HG02588 (cell line): ENCODE results near the gene ZSWIM8.
"Not testable (repeated sequence)": the region's sequence is repeated elsewhere in the genome, so short reads cannot be mapped to it uniquely, and the experiment has no call there.

Source experiments
- ATAC-seq: cut with Tn5 transposase; IDR thresholded peaks from one replicate; pipeline ENCODE4 v1.9.1; 2021; ENCODE audit warnings: mild to moderate bottlenecking, moderate library complexity; ENCODE audit not compliant: unreplicated experiment

Gene ZSWIM8, protein sequence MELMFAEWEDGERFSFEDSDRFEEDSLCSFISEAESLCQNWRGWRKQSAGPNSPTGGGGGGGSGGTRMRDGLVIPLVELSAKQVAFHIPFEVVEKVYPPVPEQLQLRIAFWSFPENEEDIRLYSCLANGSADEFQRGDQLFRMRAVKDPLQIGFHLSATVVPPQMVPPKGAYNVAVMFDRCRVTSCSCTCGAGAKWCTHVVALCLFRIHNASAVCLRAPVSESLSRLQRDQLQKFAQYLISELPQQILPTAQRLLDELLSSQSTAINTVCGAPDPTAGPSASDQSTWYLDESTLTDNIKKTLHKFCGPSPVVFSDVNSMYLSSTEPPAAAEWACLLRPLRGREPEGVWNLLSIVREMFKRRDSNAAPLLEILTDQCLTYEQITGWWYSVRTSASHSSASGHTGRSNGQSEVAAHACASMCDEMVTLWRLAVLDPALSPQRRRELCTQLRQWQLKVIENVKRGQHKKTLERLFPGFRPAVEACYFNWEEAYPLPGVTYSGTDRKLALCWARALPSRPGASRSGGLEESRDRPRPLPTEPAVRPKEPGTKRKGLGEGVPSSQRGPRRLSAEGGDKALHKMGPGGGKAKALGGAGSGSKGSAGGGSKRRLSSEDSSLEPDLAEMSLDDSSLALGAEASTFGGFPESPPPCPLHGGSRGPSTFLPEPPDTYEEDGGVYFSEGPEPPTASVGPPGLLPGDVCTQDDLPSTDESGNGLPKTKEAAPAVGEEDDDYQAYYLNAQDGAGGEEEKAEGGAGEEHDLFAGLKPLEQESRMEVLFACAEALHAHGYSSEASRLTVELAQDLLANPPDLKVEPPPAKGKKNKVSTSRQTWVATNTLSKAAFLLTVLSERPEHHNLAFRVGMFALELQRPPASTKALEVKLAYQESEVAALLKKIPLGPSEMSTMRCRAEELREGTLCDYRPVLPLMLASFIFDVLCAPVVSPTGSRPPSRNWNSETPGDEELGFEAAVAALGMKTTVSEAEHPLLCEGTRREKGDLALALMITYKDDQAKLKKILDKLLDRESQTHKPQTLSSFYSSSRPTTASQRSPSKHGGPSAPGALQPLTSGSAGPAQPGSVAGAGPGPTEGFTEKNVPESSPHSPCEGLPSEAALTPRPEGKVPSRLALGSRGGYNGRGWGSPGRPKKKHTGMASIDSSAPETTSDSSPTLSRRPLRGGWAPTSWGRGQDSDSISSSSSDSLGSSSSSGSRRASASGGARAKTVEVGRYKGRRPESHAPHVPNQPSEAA (N-terminal part only)

GRCh38 chr10:73785211-73785720, at the start of gene ZSWIM8:
Gene ZSWIM8 (plus strand): TSS chr10:73785606. CDS start chr10:73785879, 273 bp downstream.
- peak; percentile 72 for ATAC-seq

- not testable (repeated sequence) for ATAC-seq
Observed at GRCh38 chr10:73740501-73741254, 44.7 kb upstream of the ZSWIM8 start.

DNA sequence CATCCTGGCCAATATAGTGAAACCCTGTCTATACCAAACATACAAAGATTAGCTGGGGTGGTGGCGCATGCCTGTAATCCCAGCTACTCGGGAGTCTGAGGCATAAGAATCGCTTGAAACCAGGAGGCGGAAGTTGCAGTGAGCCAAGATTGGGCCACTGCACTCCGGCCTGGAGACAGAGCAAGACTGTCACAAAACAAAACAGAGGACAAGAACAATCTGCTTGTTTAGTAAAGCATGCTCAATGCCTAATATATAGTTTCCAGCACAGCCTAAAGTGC, 43.0 kb upstream of the ZSWIM8 start:
- ATAC-seq: no peak

- ATAC-seq: no peak
Observed at GRCh38 chr10:73743327-73743904, 42.0 kb upstream of the ZSWIM8 start.

- peak; percentile 86 for ATAC-seq
Observed at GRCh38 chr10:73743905-73744663, 41.3 kb upstream of the ZSWIM8 start, which contains the start of gene SEC24C. Gene SEC24C (plus strand): TSS chr10:73744372. CDS start chr10:73746833, 2,461 bp downstream.

DNA sequence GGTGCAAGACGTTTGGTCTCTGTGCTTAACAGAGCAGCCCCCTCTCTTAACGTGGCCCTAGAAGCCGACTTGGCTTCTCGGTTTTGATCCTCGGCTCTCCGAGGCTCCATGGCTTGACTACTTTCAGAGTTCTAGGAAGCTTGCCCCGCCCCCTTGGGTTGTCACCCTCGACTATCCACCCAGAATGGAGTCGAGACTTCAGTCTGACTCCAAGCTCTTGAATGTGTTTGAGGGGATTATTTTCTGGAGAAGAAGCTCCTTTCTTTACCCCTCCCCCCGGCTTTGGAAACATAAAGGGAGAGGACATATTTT, 40.8 kb upstream of the ZSWIM8 start:
- ATAC-seq: peak; percentile 32

- no peak for ATAC-seq
Observed at GRCh38 chr10:73746721-73747120, 38.7 kb upstream of the ZSWIM8 start.

- ATAC-seq: no peak
Observed at GRCh38 chr10:73750819-73751218, 34.6 kb upstream of the ZSWIM8 start.

- ATAC-seq: no peak
Observed at GRCh38 chr10:73756183-73756582, 29.2 kb upstream of the ZSWIM8 start.

DNA sequence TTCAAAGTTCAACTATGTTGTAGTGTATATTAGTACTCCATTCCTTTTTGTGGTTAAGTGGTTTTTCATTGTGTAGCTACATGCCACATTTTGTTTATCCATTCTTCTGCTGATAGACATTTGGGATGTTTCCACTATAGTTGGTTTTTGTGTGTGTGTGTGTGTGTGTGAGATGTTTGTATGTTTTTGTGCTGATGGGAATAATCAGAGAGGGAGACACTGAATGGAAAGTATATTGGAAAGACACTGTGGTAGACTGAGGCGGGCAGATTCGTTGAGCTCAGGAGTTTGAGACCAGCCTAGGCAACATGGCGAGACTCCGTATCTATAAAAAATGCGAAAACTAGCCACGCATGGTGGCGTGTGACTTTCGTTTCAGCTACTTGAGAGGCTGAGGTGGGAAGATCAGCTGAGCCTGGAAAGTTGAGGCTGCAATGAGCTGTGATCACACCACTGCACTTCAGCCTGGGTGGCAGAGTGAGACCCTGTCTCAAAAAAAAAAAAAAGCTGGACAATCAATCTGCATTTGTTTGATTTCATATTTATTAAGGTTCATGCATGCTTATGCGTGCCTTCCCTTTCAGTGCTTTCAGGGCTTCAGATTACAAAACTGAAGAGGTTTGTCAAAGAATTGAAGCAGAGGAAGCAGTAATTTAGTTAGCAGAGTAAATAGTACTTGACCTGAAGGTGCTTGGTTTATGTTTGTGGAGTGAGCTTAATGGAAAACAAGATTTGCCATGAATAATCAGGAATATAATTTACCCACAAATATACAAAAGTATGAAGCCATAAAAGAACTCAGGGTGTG, 26.5 kb upstream of the ZSWIM8 start:
- no peak for ATAC-seq

GRCh38 chr10:73759512-73760115, 25.8 kb upstream of the ZSWIM8 start:
- ATAC-seq: no peak

DNA sequence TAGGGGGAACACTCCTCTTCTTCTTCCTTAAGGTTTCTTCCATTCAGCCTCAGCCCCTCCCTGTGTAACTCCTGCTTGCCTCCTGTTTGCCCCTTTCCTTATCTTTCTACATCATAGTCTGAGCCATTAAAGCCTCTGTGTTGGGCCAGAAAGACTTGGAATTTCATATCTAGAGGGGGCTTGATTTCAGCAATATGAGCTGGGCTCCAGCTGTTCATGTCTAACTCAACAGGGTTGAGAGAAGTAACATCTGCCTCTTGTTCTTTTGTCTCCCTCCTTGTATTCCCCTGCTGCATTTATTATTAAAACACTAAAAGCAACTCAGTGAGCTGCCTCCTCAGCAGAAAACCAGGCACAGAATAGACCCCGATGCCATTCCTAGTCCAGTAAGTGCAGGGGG, 23.6 kb upstream of the ZSWIM8 start:
- ATAC-seq: no peak

- ATAC-seq: no peak
Observed at GRCh38 chr10:73762915-73763314, 22.5 kb upstream of the ZSWIM8 start.

- ATAC-seq: no peak
Observed at GRCh38 chr10:73763343-73763742, 22.1 kb upstream of the ZSWIM8 start.

- ATAC-seq: no peak
Observed at GRCh38 chr10:73765066-73765465, 20.3 kb upstream of the ZSWIM8 start.

- ATAC-seq: no peak
Observed at GRCh38 chr10:73768881-73769280, 16.5 kb upstream of the ZSWIM8 start.

GRCh38 chr10:73769396-73769795, 16.0 kb upstream of the ZSWIM8 start:
- ATAC-seq: no peak

DNA sequence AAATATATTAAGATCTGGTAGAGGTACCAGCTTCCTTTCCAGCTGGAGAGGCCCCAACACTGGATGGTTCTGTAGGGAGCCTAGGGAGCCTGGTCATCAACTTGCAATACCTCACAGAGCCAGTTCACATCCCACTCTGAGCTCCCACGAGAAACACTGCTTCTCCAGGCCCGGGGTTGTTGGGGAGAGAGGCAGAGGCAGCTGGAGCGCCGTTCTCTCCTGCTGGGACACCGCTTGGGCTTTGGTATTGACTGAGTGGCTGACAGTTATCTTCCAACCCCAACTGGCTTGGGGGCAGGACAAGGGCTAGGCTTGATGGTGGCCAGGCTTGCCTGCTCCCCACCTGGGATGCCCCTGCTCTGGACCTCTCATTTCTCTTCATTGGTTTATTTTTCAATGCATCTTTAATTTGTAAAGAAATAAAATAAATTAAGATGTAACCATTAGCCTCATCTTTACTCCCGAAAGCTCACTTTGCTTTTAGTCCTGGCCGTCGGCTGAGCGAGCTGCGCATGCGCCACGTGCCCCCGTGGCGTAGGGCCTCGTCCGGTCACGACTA, 13.6 kb upstream of the ZSWIM8 start:
- ATAC-seq: peak; percentile 6
